Osteoblast (primary cell): Measurements from ENCODE around the gene SLC26A1. TPM values are rescaled to one million over a fixed set of nuclear protein-coding genes. Genes with fewer than 3 reads are reported as not detected.
A peak's percentile ranks its signal among the peaks of the same experiment; 100 is the strongest.

Source experiments
- DNase-seq: peaks from one replicate; pipeline ENCODE4 v3.0.0; 2011; ENCODE audit warnings: low spot score, mixed read lengths; ENCODE audit not compliant: insufficient read length; ENCODE audit errors: missing footprints
- H2AFZ ChIP-seq: 2 replicates; pipeline ENCODE4 v1.6.0; 2011; ENCODE audit warnings: mild to moderate bottlenecking, low read length
- H3K27ac ChIP-seq: 2 replicates; pipeline ENCODE4 v1.5.1; 2011; ENCODE audit warnings: mild to moderate bottlenecking, low read depth, low read length, moderate library complexity
- H3K27me3 ChIP-seq: 2 replicates; pipeline ENCODE4 v1.6.0; 2012; ENCODE audit warnings: mild to moderate bottlenecking, control low read depth, inconsistent platforms, low read length, moderate library complexity; ENCODE audit not compliant: insufficient read depth
- H3K36me3 ChIP-seq: 2 replicates; pipeline ENCODE4 v1.5.1; 2011; ENCODE audit warnings: mild to moderate bottlenecking, low read length, control low read depth, moderate library complexity; ENCODE audit not compliant: insufficient read depth
- H3K4me1 ChIP-seq: 2 replicates; pipeline ENCODE4 v1.5.1; 2011; ENCODE audit warnings: mild to moderate bottlenecking, low read length, control low read depth, moderate library complexity; ENCODE audit not compliant: insufficient read depth
- H3K4me2 ChIP-seq: 2 replicates; pipeline ENCODE4 v1.6.0; 2011; ENCODE audit warnings: mild to moderate bottlenecking, low read length; ENCODE audit not compliant: insufficient read depth
- H3K4me3 ChIP-seq: fragments of 200-600 bp; sonication (generic); 3 replicates; pipeline ENCODE4 v1.5.1; 2012; ENCODE audit warnings: mild to moderate bottlenecking, low read length, inconsistent platforms; ENCODE audit not compliant: insufficient read depth
- H3K79me2 ChIP-seq: 2 replicates; pipeline ENCODE4 v1.6.0; 2012; ENCODE audit warnings: mild to moderate bottlenecking, low read length, control low read depth, inconsistent platforms; ENCODE audit not compliant: insufficient read depth
- H3K9me3 ChIP-seq: 2 replicates; pipeline ENCODE4 v1.5.1; 2011; ENCODE audit warnings: low read depth, low read length, control low read depth
- H4K20me1 ChIP-seq: 2 replicates; pipeline ENCODE4 v1.6.0; 2012; ENCODE audit warnings: mild to moderate bottlenecking, low read length, control low read depth; ENCODE audit not compliant: insufficient read depth
- CTCF ChIP-seq: IDR thresholded peaks from 2 replicates; pipeline ENCODE4 v1.5.1; 2011; ENCODE audit warnings: mild to moderate bottlenecking, low read depth, low read length, moderate library complexity; ENCODE audit errors: extremely low read depth
- total RNA-seq: library from RNA; depleted of rRNA; stranded (reverse); fragments of >200 nt; gene quantifications from 2 replicates; pipeline ENCODE4 v1.2.3, GENCODE V29; 2012

The SLC26A1 gene
- 0.36 and 0.59 TPM in 2 replicates for total RNA-seq

GRCh38 chr4:993111-994029 lies at the start of gene SLC26A1:
Gene SLC26A1 (minus strand): TSS chr4:993404. CDS start chr4:991703, 1,701 bp downstream.
- peaks cover 16% of the 10 kb centered on the region for H3K27me3 ChIP-seq
- no peaks in the 10 kb centered on the region for H3K4me1 ChIP-seq
- H4K20me1 ChIP-seq, result peaks cover 26% of the 10 kb centered on the region
- no peak for DNase-seq
- H3K9me3 ChIP-seq, result no peaks in the 10 kb centered on the region
- no peaks in the 10 kb centered on the region for H3K36me3 ChIP-seq
- H3K27ac ChIP-seq, result no peak within 1 kb of the TSS
- H3K4me3 ChIP-seq, result no peak within 1 kb of the TSS
- no peak for TF ChIP-seq CTCF
- no peak within 1 kb of the TSS for H2AFZ ChIP-seq
- H3K4me2 ChIP-seq, result no peak within 1 kb of the TSS
- H3K79me2 ChIP-seq, result no peaks in the 10 kb centered on the region

GRCh38 chr4:1042352-1043055 lies 49.3 kb upstream of the SLC26A1 start:
- Histone ChIP-seq H3K4me3 (no peak overlapping the region), H3K27me3 (no peaks in the 10 kb centered on the region), H3K9me3 (no peaks in the 10 kb centered on the region), H2AFZ (no peak overlapping the region), H3K27ac (no peak overlapping the region), H3K4me1 (peaks cover 58% of the 10 kb centered on the region), H3K36me3 (no peaks in the 10 kb centered on the region), H3K79me2 (no peaks in the 10 kb centered on the region), H3K4me2 (no peak overlapping the region), H4K20me1 (no peaks in the 10 kb centered on the region)
- DNase-seq, result no peak
- TF ChIP-seq CTCF, result no peak

GRCh38 chr4:1041936-1042330 lies 48.7 kb upstream of the SLC26A1 start:
- TF ChIP-seq CTCF, result no peak
- Histone ChIP-seq H2AFZ (peak overlapping the region; percentile 83), H3K4me2 (peak overlapping the region; percentile 78), H3K4me3 (peak overlapping the region; percentile 56), H3K79me2 (no peaks in the 10 kb centered on the region), H3K36me3 (no peaks in the 10 kb centered on the region), H3K27me3 (no peaks in the 10 kb centered on the region), H3K4me1 (peaks cover 53% of the 10 kb centered on the region), H3K9me3 (no peaks in the 10 kb centered on the region), H4K20me1 (no peaks in the 10 kb centered on the region), H3K27ac (peak overlapping the region; percentile 42)
- peak; percentile 34 for DNase-seq
